ENCODE measurements around the gene PALD1.

The PALD1 gene

GRCh38 chr10:70537398-70538194 lies 59.0 kb downstream of the PALD1 start:
- DNase-seq (ENCODE audit: low spot score): peak; percentile 6

GRCh38 chr10:70538195-70538520 lies 59.6 kb downstream of the PALD1 start:
- no peak for DNase-seq (ENCODE audit: low spot score)

GRCh38 chr10:70538731-70539338 lies 60.3 kb downstream of the PALD1 start:
- no peak for DNase-seq (ENCODE audit: low spot score)

GRCh38 chr10:70539471-70539870 lies 60.9 kb downstream of the PALD1 start:
- no peak for DNase-seq (ENCODE audit: low spot score)

- DNase-seq (ENCODE audit: low spot score): no peak
These were observed 61.7 kb downstream of the PALD1 start for GRCh38 chr10:70540089-70540788.

- DNase-seq (ENCODE audit: low spot score): no peak
These were observed 62.3 kb downstream of the PALD1 start for GRCh38 chr10:70540789-70541360.

GRCh38 chr10:70541736-70542564 lies 63.4 kb downstream of the PALD1 start:
- no peak for DNase-seq (ENCODE audit: low spot score)

GRCh38 chr10:70542565-70542938 lies 64.0 kb downstream of the PALD1 start:
- DNase-seq (ENCODE audit: low spot score): no peak

GRCh38 chr10:70543911-70544310 lies 65.3 kb downstream of the PALD1 start:
- no peak for DNase-seq (ENCODE audit: low spot score)

- DNase-seq (ENCODE audit: low spot score): no peak
These were observed 66.1 kb downstream of the PALD1 start for GRCh38 chr10:70544431-70545340.

GRCh38 chr10:70546584-70546983 lies 68.0 kb downstream of the PALD1 start:
- DNase-seq (ENCODE audit: low spot score): no peak

GRCh38 chr10:70549351-70549961 lies 70.9 kb downstream of the PALD1 start:
- DNase-seq (ENCODE audit: low spot score): no peak

GRCh38 chr10:70549962-70550458 lies 71.4 kb downstream of the PALD1 start:
- DNase-seq (ENCODE audit: low spot score): peak; percentile 71

GRCh38 chr10:70550459-70550858 lies 71.9 kb downstream of the PALD1 start:
- DNase-seq (ENCODE audit: low spot score): no peak

GRCh38 chr10:70551466-70551865 lies 72.9 kb downstream of the PALD1 start:
- no peak for DNase-seq (ENCODE audit: low spot score)

- DNase-seq (ENCODE audit: low spot score): no peak
These were observed 73.4 kb downstream of the PALD1 start for GRCh38 chr10:70551971-70552422.

GRCh38 chr10:70552586-70552985 lies 74.0 kb downstream of the PALD1 start:
- no peak for DNase-seq (ENCODE audit: low spot score)

- DNase-seq (ENCODE audit: low spot score): no peak
These were observed 76.8 kb downstream of the PALD1 start for GRCh38 chr10:70555371-70555770.

GRCh38 chr10:70557086-70557845 lies 78.7 kb downstream of the PALD1 start:
- DNase-seq (ENCODE audit: low spot score): no peak

Data from activated CD4-positive, alpha-beta T cell treated with anti-CD3 and anti-CD28 coated beads, Interleukin-2, Interleukin-4, amounts not matched to agents 100 ng/mL and 50 ng/mL, durations not matched to agents 16 hours and 8 hours (primary cell).